NCI-H187 (cell line): ENCODE data around the gene C2orf80.
"Not testable (repeated sequence)": the region's sequence is repeated elsewhere in the genome, so short reads cannot be mapped to it uniquely, and the experiment has no call there.

Experiments
- DNase-seq, 2 experiments: peaks; one replicate each; lab custom pipeline; 2025; lab: John Stamatoyannopoulos, UW

The C2orf80 gene

GRCh38 chr2:208179028-208179609, 10.7 kb downstream of the C2orf80 start:
- DNase-seq = no peak

- no peak for DNase-seq
These were observed 14.0 kb downstream of the C2orf80 start for GRCh38 chr2:208175840-208176153.

GRCh38 chr2:208175069-208175839, 14.6 kb downstream of the C2orf80 start:
- peak; percentile 0 to 32 for DNase-seq

- no peak for DNase-seq
These were observed 15.7 kb downstream of the C2orf80 start for GRCh38 chr2:208174144-208174543.

- no peak for DNase-seq
These were observed 17.7 kb downstream of the C2orf80 start for GRCh38 chr2:208172125-208172524.

GRCh38 chr2:208164951-208165755, 24.7 kb downstream of the C2orf80 start:
- DNase-seq = no peak

GRCh38 chr2:208163489-208163888, 26.3 kb downstream of the C2orf80 start, which contains the start of gene CRYGA:
TSS of gene CRYGA (minus strand) at chr2:208163589. CDS start at chr2:208163556, 33 bp downstream.
- no peak for DNase-seq

GRCh38 chr2:208156439-208156838, 33.4 kb downstream of the C2orf80 start:
- DNase-seq = no peak

- no peak for DNase-seq
These were observed 36.7 kb downstream of the C2orf80 start for GRCh38 chr2:208153156-208153555.

- DNase-seq = no peak
These were observed 38.9 kb downstream of the C2orf80 start for GRCh38 chr2:208150956-208151355.

- no peak for DNase-seq
These were observed 39.7 kb downstream of the C2orf80 start for GRCh38 chr2:208150094-208150493.

- no peak for DNase-seq
These were observed 41.0 kb downstream of the C2orf80 start for GRCh38 chr2:208148803-208149202.

GRCh38 chr2:208147759-208148158, 42.1 kb downstream of the C2orf80 start:
- DNase-seq = no peak

GRCh38 chr2:208147008-208147407, 42.8 kb downstream of the C2orf80 start:
- DNase-seq = no peak

GRCh38 chr2:208146006-208146405, 43.8 kb downstream of the C2orf80 start, which contains the start of gene CRYGB:
TSS of gene CRYGB (minus strand) at chr2:208146158. CDS start at chr2:208146120, 38 bp downstream.
- DNase-seq = no peak

GRCh38 chr2:208142925-208143799, 46.7 kb downstream of the C2orf80 start:
- no peak for DNase-seq

GRCh38 chr2:208142240-208142924, 47.4 kb downstream of the C2orf80 start:
- DNase-seq = no peak

GRCh38 chr2:208139447-208139846, 50.4 kb downstream of the C2orf80 start:
- no peak for DNase-seq

GRCh38 chr2:208138334-208138733, 51.5 kb downstream of the C2orf80 start:
- DNase-seq = not testable (repeated sequence)

GRCh38 chr2:208136716-208137094, 53.1 kb downstream of the C2orf80 start:
- no peak for DNase-seq
